Smooth muscle cell (in vitro differentiated cells): ENCODE results near the gene SEMA3A. TPM values are rescaled to one million over a fixed set of nuclear protein-coding genes. Genes with fewer than 3 reads are reported as not detected.
A peak's percentile ranks its signal among the peaks of the same experiment; 100 is the strongest.

Experiments used
- DNase-seq: peaks from one replicate; lab custom pipeline; 2025; ENCODE audit not compliant: unreplicated experiment; lab: John Stamatoyannopoulos, UW
- H2AFZ ChIP-seq: fragments of 200-600 bp; sonication (generic); 2 replicates; pipeline ENCODE4 v1.6.0; 2016; ENCODE audit warnings: antibody characterized with exemption, low read depth, mild to moderate bottlenecking
- H3F3A ChIP-seq: fragments of 200-600 bp; sonication (generic); 2 replicates; pipeline ENCODE4 v1.6.0; 2017; ENCODE audit warnings: antibody characterized with exemption, low read depth
- H3K27ac ChIP-seq: fragments of 200-600 bp; sonication (generic); 2 replicates; pipeline ENCODE4 v1.5.1; 2016; ENCODE audit warnings: low read depth, mild to moderate bottlenecking
- H3K27me3 ChIP-seq: fragments of 200-600 bp; sonication (generic); 2 replicates; pipeline ENCODE4 v1.6.1; 2016; ENCODE audit warnings: low read depth, mild to moderate bottlenecking
- H3K36me3 ChIP-seq: fragments of 200-600 bp; sonication (generic); 2 replicates; pipeline ENCODE4 v1.5.1; 2016; ENCODE audit warnings: low read depth
- H3K4me1 ChIP-seq: fragments of 200-600 bp; sonication (generic); 2 replicates; pipeline ENCODE4 v1.5.1; 2016; ENCODE audit warnings: low read depth
- H3K4me2 ChIP-seq: fragments of 200-600 bp; sonication (generic); 2 replicates; pipeline ENCODE4 v1.6.0; 2016; ENCODE audit warnings: mild to moderate bottlenecking
- H3K4me3 ChIP-seq: fragments of 200-600 bp; sonication (generic); 2 replicates; pipeline ENCODE4 v1.5.1; 2016; ENCODE audit warnings: mild to moderate bottlenecking
- H3K79me2 ChIP-seq: fragments of 200-600 bp; sonication (generic); 2 replicates; pipeline ENCODE4 v1.6.0; 2016; ENCODE audit warnings: low read depth, mild to moderate bottlenecking
- H3K9ac ChIP-seq: fragments of 200-600 bp; sonication (generic); 2 replicates; pipeline ENCODE4 v1.6.0; 2016; ENCODE audit warnings: low read depth
- H3K9me3 ChIP-seq: fragments of 200-600 bp; sonication (generic); replicated peaks from 2 replicates; pipeline ENCODE4 v1.5.1; 2016; ENCODE audit warnings: low read depth
- H4K20me1 ChIP-seq: fragments of 200-600 bp; sonication (generic); 2 replicates; pipeline ENCODE4 v1.6.0; 2016; ENCODE audit warnings: low read depth
- WGBS: methylation state at CpG from one replicate; pipeline ENCODE4 v1.1.7; 2016; ENCODE audit warnings: low lambda C conversion rate; 5-methylcytosine and 5-hydroxymethylcytosine counted together
- polyA plus RNA-seq: library from polyadenylated mRNA; unstranded; fragments of >200 nt; fragmentation: Nextera tagmentation; extraction: Ambion mirVana; gene quantifications from 2 replicates; pipeline ENCODE4 v1.2.1, GENCODE V29; 2016
- total RNA-seq: library from RNA; depleted of rRNA; stranded (reverse); fragments of >200 nt; gene quantifications from 2 replicates; pipeline ENCODE4 v1.2.3, GENCODE V29; 2014
- TF ChIP-seq, protein P1 (sequence below): fragments of 200-600 bp; sonication (generic); IDR thresholded peaks from 2 replicates; pipeline ENCODE4 v1.5.1; 2017; ENCODE audit warnings: borderline replicate concordance, mild to moderate bottlenecking, antibody characterized with exemption; ENCODE audit not compliant: insufficient read depth, poor library complexity, severe bottlenecking

SEMA3A gene
- total and polyA plus RNA-seq, 2 experiments from 2014 or later = 8.3 to 34.6 TPM

DNA sequence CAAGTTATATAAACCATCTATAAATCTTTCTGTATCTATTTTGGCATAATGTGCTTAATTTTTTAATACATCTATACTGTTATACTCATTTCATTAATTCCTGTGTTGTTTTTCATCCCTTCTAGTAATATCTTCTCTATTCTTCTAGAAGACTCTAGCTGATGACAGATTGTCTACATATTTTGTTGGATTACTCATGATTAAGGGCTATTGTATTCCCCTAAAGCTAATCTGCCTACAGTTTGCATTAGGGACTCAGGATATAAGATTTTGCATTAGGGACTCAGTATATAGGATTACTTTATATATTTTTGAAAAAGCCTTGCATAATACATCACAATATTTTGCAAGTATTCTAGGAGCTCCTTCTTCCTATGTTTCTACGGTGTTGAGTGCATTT is 8.3 kb upstream of the SEMA3A start:
- 94% methylated on average over 1 of the region's 1 CpG for WGBS
- Histone ChIP-seq H3F3A (no peaks in the 10 kb centered on the region), H4K20me1 (no peaks in the 10 kb centered on the region), H2AFZ (no peak overlapping the region), H3K79me2 (no peaks in the 10 kb centered on the region), H3K4me3 (no peak overlapping the region), H3K4me1 (peaks cover 42% of the 10 kb centered on the region), H3K9ac (no peak overlapping the region), H3K4me2 (no peak overlapping the region), H3K36me3 (no peaks in the 10 kb centered on the region), H3K27me3 (no peaks in the 10 kb centered on the region), H3K9me3 (no peaks in the 10 kb centered on the region), H3K27ac (no peak overlapping the region)
- TF ChIP-seq, protein P1, sequence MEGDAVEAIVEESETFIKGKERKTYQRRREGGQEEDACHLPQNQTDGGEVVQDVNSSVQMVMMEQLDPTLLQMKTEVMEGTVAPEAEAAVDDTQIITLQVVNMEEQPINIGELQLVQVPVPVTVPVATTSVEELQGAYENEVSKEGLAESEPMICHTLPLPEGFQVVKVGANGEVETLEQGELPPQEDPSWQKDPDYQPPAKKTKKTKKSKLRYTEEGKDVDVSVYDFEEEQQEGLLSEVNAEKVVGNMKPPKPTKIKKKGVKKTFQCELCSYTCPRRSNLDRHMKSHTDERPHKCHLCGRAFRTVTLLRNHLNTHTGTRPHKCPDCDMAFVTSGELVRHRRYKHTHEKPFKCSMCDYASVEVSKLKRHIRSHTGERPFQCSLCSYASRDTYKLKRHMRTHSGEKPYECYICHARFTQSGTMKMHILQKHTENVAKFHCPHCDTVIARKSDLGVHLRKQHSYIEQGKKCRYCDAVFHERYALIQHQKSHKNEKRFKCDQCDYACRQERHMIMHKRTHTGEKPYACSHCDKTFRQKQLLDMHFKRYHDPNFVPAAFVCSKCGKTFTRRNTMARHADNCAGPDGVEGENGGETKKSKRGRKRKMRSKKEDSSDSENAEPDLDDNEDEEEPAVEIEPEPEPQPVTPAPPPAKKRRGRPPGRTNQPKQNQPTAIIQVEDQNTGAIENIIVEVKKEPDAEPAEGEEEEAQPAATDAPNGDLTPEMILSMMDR = no peak
- no peak for DNase-seq

DNA sequence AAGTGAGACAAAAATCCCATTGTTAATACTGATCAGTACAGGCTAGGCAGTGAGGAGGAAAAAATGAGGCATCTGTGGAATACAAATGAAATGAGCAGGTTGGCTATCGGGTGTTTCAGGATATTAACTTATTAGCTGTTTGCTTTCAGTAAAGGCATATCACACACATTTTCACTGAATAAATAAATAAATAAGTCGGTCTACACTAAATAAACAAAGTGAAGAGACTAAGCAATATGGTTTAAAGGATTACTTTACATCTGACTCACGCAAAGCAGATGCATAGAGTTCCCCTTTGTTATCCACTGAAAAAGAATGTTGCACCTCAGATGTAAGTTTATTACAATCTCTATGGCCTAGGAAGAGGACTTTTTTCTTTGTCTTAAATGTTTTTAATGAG is 6.3 kb upstream of the SEMA3A start:
- H3K9me3 ChIP-seq = no peaks in the 10 kb centered on the region
- H3K9ac ChIP-seq = no peak overlapping the region
- WGBS = 9% methylated on average over 3 of the region's 3 CpGs
- TF ChIP-seq, protein P1 = no peak
- peak overlapping the region; percentile 33 for H3K4me2 ChIP-seq
- H2AFZ ChIP-seq = no peak overlapping the region
- H3K27me3 ChIP-seq = no peaks in the 10 kb centered on the region
- H4K20me1 ChIP-seq = no peaks in the 10 kb centered on the region
- H3K4me3 ChIP-seq = no peak overlapping the region
- peaks cover 49% of the 10 kb centered on the region for H3K4me1 ChIP-seq
- H3K79me2 ChIP-seq = no peaks in the 10 kb centered on the region
- DNase-seq = no peak
- H3K27ac ChIP-seq = peak overlapping the region; percentile 45
- no peaks in the 10 kb centered on the region for H3F3A ChIP-seq
- no peaks in the 10 kb centered on the region for H3K36me3 ChIP-seq

DNA sequence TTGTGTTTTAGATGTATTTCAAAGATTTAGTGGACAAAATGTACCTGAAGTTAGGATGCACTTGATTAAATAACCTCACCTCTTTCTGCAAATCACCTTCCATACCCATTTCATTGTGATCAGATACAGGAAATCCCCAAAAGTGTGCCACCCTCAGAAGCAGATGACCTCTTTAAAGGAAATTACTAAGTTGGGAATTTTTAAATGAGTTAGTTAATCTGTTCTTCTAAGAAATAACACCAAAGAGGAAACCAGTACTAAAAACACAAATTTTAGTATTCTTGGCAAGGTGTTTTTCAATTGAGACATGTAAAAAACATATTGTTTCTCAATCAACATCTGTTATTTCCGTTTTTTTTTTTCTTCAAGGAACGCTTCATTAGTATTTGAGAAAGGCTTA is 4.6 kb upstream of the SEMA3A start:
- no peak overlapping the region for H2AFZ ChIP-seq
- no peaks in the 10 kb centered on the region for H3K36me3 ChIP-seq
- no peak for DNase-seq
- H4K20me1 ChIP-seq = no peaks in the 10 kb centered on the region
- H3K4me2 ChIP-seq = no peak overlapping the region
- H3K27ac ChIP-seq = no peak overlapping the region
- H3K4me3 ChIP-seq = no peak overlapping the region
- no peaks in the 10 kb centered on the region for H3K9me3 ChIP-seq
- peaks cover 49% of the 10 kb centered on the region for H3K4me1 ChIP-seq
- no peaks in the 10 kb centered on the region for H3F3A ChIP-seq
- H3K9ac ChIP-seq = no peak overlapping the region
- no peaks in the 10 kb centered on the region for H3K27me3 ChIP-seq
- TF ChIP-seq, protein P1 = no peak
- no peaks in the 10 kb centered on the region for H3K79me2 ChIP-seq
- WGBS = 61% methylated on average over 2 of the region's 2 CpGs

DNA sequence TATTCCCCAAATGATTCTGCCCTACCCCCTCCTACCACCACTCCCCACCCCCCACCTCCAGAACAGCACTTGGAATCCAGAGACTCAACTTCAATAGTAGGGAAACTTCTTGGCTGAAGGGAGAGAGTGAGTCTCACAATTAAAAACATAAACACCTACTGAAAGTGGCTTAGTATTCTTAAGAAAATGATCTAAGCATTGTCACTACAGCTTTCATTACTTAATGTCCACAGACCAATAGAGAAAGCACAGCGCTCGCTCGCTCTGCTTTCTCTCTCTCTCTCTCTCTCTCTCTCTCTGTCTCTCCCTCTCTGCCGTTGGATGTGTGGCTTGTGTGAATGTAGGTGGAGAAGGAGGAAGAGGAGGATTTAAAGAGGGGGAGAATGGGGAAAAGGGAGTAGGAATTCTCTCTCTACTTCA is 1.5 kb upstream of the SEMA3A start:
- H3K36me3 ChIP-seq = no peaks in the 10 kb centered on the region
- H3K27me3 ChIP-seq = no peaks in the 10 kb centered on the region
- TF ChIP-seq, protein P1 = no peak
- no peaks in the 10 kb centered on the region for H3K9me3 ChIP-seq
- H3K27ac ChIP-seq = peak overlapping the region; percentile 59
- peak overlapping the region; percentile 86 for H3K4me2 ChIP-seq
- H3K9ac ChIP-seq = peak overlapping the region; percentile 44
- H3F3A ChIP-seq = no peaks in the 10 kb centered on the region
- H3K79me2 ChIP-seq = peaks cover 26% of the 10 kb centered on the region
- no peak for DNase-seq
- 0% methylated on average over 4 of the region's 4 CpGs for WGBS
- H4K20me1 ChIP-seq = no peaks in the 10 kb centered on the region
- H3K4me3 ChIP-seq = peak overlapping the region; percentile 73
- peak overlapping the region; percentile 92 for H2AFZ ChIP-seq
- peaks cover 58% of the 10 kb centered on the region for H3K4me1 ChIP-seq
